OCI-LY7 (cell line): Measurements from ENCODE around the gene TMEM30B. TPM values are rescaled to one million over a fixed set of nuclear protein-coding genes. Genes with fewer than 3 reads are reported as not detected.

Experiments used
- BruUV-seq: library from RNA; stranded (reverse); fragments of 400-500 nt; replicated peaks from 2 replicates; lab custom pipeline; 2021; lab: Mats Ljungman, UMichigan
- CTCF ChIA-PET: fragments of 300-600 bp; sonication (Branson Sonifier 250); formaldehyde crosslinking; loops from one replicate; lab custom pipeline; 2022; ENCODE audit warnings: antibody characterized with exemption; ENCODE audit not compliant: unreplicated experiment; lab: Charles Lee
- POLR2A ChIA-PET: fragments of 300-600 bp; sonication (Branson Sonifier 250); formaldehyde crosslinking; loops from one replicate; lab custom pipeline; 2022; ENCODE audit warnings: antibody characterized with exemption; lab: Charles Lee
- DNase-seq: peaks from one replicate; pipeline ENCODE4 v3.0.0-alpha.2; 2015; ENCODE audit warnings: low spot score
- H2AFZ ChIP-seq: fragments of 200-600 bp; sonication (generic), shearing (Covaris generic); 2 replicates; pipeline ENCODE4 v1.6.1; 2014; ENCODE audit warnings: mild to moderate bottlenecking, antibody characterized with exemption, low read length, moderate library complexity
- H3K27ac ChIP-seq: fragments of 200-600 bp; sonication (generic); 2 replicates; pipeline ENCODE4 v1.5.1; 2014; ENCODE audit warnings: mixed run types, low read depth, mild to moderate bottlenecking, moderate library complexity, low read length, inconsistent platforms; ENCODE audit not compliant: poor library complexity, severe bottlenecking
- H3K36me3 ChIP-seq: fragments of 200-600 bp; sonication (generic); 2 replicates; pipeline ENCODE4 v1.6.1; 2014; ENCODE audit warnings: mild to moderate bottlenecking, antibody characterized with exemption, low read length, moderate library complexity, mixed read lengths; ENCODE audit not compliant: insufficient read depth
- H3K4me1 ChIP-seq: fragments of 200-600 bp; sonication (generic); 2 replicates; pipeline ENCODE4 v1.5.1; 2014; ENCODE audit warnings: mild to moderate bottlenecking, low read length; ENCODE audit not compliant: insufficient read depth, poor library complexity, severe bottlenecking
- H3K4me2 ChIP-seq: fragments of 200-600 bp; sonication (generic); 2 replicates; pipeline ENCODE4 v1.6.1; 2014; ENCODE audit warnings: mild to moderate bottlenecking, low read length
- H3K4me3 ChIP-seq: fragments of 200-600 bp; sonication (generic); 2 replicates; pipeline ENCODE4 v1.5.1; 2014; ENCODE audit warnings: mild to moderate bottlenecking, low read depth, low read length; ENCODE audit not compliant: poor library complexity, severe bottlenecking
- H3K79me2 ChIP-seq: fragments of 200-600 bp; sonication (generic); 2 replicates; pipeline ENCODE4 v1.6.1; 2016; ENCODE audit warnings: low read depth, mild to moderate bottlenecking, low read length, moderate library complexity, mixed read lengths; ENCODE audit not compliant: insufficient read depth
- H3K9me2 ChIP-seq: fragments of 200-600 bp; sonication (generic); 2 replicates; pipeline ENCODE4 v1.6.1; 2016; ENCODE audit warnings: mild to moderate bottlenecking, low read length, mixed read lengths; ENCODE audit not compliant: insufficient read depth
- H3K9me3 ChIP-seq: fragments of 200-600 bp; sonication (generic); 2 replicates; pipeline ENCODE4 v1.6.1; 2014; ENCODE audit warnings: mild to moderate bottlenecking, mixed run types, low read length, mixed read lengths
- H4K20me1 ChIP-seq: fragments of 200-600 bp; sonication (generic); 2 replicates; pipeline ENCODE4 v1.6.1; 2014; ENCODE audit warnings: mild to moderate bottlenecking, antibody characterized with exemption, low read length, moderate library complexity, mixed read lengths; ENCODE audit not compliant: insufficient read depth
- EZH2phosphoT487 ChIP-seq: fragments of 200-600 bp; sonication (generic); IDR thresholded peaks from 2 replicates; pipeline ENCODE4 v1.6.1; 2018; ENCODE audit warnings: low read depth, borderline replicate concordance, mild to moderate bottlenecking, mixed run types, antibody characterized with exemption, low read length, moderate library complexity, mixed read lengths
- intact Hi-C: fragments of 100-400 bp; cut with micrococcal nuclease; formaldehyde crosslinking; loops from one replicate; pipeline ENCODE4 v1.10.0; 2022; ENCODE audit not compliant: unreplicated experiment
- total RNA-seq, 2 experiments: library from RNA; depleted of rRNA in 1 of 2; stranded (reverse); fragments of >200 nt in 1 of 2; shearing (Covaris generic) in 1 of 2; gene quantifications; 2 replicates each; pipeline ENCODE4 v1.2.3, GENCODE V29; 2014 to 2022
- TF ChIP-seq, protein P1 (sequence below): fragments of 200-600 bp; sonication (generic); conservative IDR thresholded peaks from 2 replicates; pipeline ENCODE4 v1.5.1; 2014; ENCODE audit warnings: mild to moderate bottlenecking, antibody characterized with exemption, low read length, moderate library complexity, mixed read lengths

The TMEM30B gene
- total RNA-seq, 2 experiments from 2014 or later, result not detected

DNA sequence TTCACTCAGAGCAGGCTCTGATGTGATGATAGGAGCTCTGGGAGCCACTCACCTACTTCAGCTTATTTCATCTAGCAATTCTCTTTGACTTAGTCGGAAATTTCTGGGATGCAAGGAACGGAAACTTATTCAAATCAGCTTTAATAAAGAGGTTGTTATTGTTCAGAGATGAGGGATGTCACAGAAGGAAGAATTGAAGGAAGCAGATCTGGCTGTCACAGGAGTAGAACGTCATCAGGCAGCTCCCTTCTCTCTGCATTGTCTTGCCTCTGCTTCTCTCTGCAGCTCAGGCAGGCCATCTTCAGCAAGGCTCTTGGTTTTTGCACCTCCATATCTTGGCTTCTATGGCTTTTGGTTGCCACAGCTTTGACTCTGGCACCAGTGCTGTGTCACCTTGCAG lies 7.6 kb upstream of the TMEM30B start:
- Histone ChIP-seq H3K9me2 (no peaks in the 10 kb centered on the region), H3K9me3 (no peaks in the 10 kb centered on the region), H3K4me2 (no peak overlapping the region), H3K27ac (no peak overlapping the region), H4K20me1 (no peaks in the 10 kb centered on the region), H3K79me2 (no peaks in the 10 kb centered on the region), H3K4me3 (no peak overlapping the region), H3K36me3 (no peaks in the 10 kb centered on the region), H3K4me1 (no peaks in the 10 kb centered on the region), H2AFZ (peak overlapping the region; percentile 62)
- no peak for TF ChIP-seq EZH2phosphoT487
- TF ChIP-seq, protein P1, sequence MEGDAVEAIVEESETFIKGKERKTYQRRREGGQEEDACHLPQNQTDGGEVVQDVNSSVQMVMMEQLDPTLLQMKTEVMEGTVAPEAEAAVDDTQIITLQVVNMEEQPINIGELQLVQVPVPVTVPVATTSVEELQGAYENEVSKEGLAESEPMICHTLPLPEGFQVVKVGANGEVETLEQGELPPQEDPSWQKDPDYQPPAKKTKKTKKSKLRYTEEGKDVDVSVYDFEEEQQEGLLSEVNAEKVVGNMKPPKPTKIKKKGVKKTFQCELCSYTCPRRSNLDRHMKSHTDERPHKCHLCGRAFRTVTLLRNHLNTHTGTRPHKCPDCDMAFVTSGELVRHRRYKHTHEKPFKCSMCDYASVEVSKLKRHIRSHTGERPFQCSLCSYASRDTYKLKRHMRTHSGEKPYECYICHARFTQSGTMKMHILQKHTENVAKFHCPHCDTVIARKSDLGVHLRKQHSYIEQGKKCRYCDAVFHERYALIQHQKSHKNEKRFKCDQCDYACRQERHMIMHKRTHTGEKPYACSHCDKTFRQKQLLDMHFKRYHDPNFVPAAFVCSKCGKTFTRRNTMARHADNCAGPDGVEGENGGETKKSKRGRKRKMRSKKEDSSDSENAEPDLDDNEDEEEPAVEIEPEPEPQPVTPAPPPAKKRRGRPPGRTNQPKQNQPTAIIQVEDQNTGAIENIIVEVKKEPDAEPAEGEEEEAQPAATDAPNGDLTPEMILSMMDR, result no peak
- no peak for DNase-seq
- POLR2A ChIA-PET, result interaction anchor here (0.6 kb wide), 1 partner anchor 29 kb away, joined by 4 read pairs; no protein-coding TSS in a partner anchor
- CTCF ChIA-PET, result no interaction called here
- intact Hi-C loops, result no loop called here
- no TSS peak for BruUV-seq

DNA sequence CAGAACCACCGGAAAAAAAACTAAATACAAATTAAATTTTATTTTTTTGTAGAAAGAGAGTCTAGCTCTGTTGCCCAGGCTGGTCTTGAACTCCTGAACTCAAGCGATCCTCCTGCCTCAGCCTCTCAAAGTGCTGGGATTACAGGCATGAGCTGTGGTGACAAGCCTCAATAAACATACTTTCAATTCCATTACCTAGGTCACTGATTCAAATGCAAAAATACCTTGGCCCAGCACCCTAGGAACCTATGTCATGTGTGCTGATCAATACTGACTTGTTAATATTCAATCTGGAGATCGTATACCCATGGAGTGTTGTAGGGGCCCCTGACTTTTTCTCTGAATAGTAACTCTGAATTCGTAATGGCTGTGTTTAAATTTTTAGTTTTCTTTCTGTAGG lies 7.1 kb upstream of the TMEM30B start:
- Histone ChIP-seq H4K20me1 (no peaks in the 10 kb centered on the region), H3K9me3 (no peaks in the 10 kb centered on the region), H3K79me2 (no peaks in the 10 kb centered on the region), H3K9me2 (no peaks in the 10 kb centered on the region), H3K4me3 (no peak overlapping the region), H2AFZ (peak overlapping the region; percentile 62), H3K27ac (no peak overlapping the region), H3K36me3 (no peaks in the 10 kb centered on the region), H3K4me2 (no peak overlapping the region), H3K4me1 (no peaks in the 10 kb centered on the region)
- ChIA-PET POLR2A (interaction anchor here (0.6 kb wide), 1 partner anchor 29 kb away, joined by 4 read pairs; no protein-coding TSS in a partner anchor), CTCF (no interaction called here)
- TF ChIP-seq, protein P1, result no peak
- no peak for TF ChIP-seq EZH2phosphoT487
- no peak for DNase-seq
- no TSS peak for BruUV-seq
- intact Hi-C loops, result no loop called here

DNA sequence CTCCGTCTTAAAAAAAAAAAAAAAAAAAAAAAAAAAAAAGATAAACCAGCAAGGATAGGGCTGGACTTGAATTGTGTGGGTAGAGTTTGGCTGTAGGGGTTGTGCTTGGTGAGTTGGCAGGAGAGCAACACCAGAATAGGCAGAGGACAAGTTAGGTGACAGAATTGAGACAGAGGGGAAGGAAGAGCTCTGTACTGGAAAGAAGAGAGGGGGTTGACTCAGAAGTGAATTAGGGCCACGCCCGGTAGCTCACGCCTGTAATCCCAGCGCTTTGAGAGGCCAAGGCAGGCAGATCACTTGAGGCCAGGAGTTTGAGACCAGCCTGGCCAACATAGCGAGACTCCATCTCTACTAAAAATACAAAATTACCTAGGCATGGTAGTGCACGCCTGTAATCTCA lies 6.1 kb upstream of the TMEM30B start:
- no peak overlapping the region for H3K4me2 ChIP-seq
- H2AFZ ChIP-seq, result no peak overlapping the region
- no peak overlapping the region for H3K4me3 ChIP-seq
- no peak overlapping the region for H3K27ac ChIP-seq
- H3K36me3 ChIP-seq, result no peaks in the 10 kb centered on the region
- intact Hi-C loops, result no loop called here
- no peak for TF ChIP-seq EZH2phosphoT487
- TF ChIP-seq, protein P1, result no peak
- POLR2A ChIA-PET, result interaction anchor here (0.6 to 0.7 kb wide), 2 partner anchors 9 to 363 kb away, joined by 3 to 6 read pairs; no protein-coding TSS in a partner anchor
- CTCF ChIA-PET, result no interaction called here
- DNase-seq, result no peak
- no peaks in the 10 kb centered on the region for H4K20me1 ChIP-seq
- H3K4me1 ChIP-seq, result no peaks in the 10 kb centered on the region
- no TSS peak for BruUV-seq
- H3K79me2 ChIP-seq, result no peaks in the 10 kb centered on the region
- H3K9me2 ChIP-seq, result no peaks in the 10 kb centered on the region
- H3K9me3 ChIP-seq, result no peaks in the 10 kb centered on the region
